ENCODE data around the gene TNXB. TPM values are rescaled to one million over a fixed set of nuclear protein-coding genes. Genes with fewer than 3 reads are reported as not detected.

TNXB gene
- total and polyA plus RNA-seq, 9 of the 15 experiments (the other 6 are each of a cell fraction or from before 2014, with no cell fraction given) = 0.14 to 28.1 (median 12.4) TPM

- TF ChIP-seq, protein P1, sequence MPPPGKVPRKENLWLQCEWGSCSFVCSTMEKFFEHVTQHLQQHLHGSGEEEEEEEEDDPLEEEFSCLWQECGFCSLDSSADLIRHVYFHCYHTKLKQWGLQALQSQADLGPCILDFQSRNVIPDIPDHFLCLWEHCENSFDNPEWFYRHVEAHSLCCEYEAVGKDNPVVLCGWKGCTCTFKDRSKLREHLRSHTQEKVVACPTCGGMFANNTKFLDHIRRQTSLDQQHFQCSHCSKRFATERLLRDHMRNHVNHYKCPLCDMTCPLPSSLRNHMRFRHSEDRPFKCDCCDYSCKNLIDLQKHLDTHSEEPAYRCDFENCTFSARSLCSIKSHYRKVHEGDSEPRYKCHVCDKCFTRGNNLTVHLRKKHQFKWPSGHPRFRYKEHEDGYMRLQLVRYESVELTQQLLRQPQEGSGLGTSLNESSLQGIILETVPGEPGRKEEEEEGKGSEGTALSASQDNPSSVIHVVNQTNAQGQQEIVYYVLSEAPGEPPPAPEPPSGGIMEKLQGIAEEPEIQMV (tag; conservative IDR thresholded peaks at IDR 0.05; ENCODE audit: low read depth) = no peak
- TF ChIP-seq BHLHE40 (IDR thresholded peaks at IDR 0.05; ENCODE audit: low read length) = peak; percentile 54; the same call in 1 of the 2 replicates
- TF ChIP-seq, protein P2, sequence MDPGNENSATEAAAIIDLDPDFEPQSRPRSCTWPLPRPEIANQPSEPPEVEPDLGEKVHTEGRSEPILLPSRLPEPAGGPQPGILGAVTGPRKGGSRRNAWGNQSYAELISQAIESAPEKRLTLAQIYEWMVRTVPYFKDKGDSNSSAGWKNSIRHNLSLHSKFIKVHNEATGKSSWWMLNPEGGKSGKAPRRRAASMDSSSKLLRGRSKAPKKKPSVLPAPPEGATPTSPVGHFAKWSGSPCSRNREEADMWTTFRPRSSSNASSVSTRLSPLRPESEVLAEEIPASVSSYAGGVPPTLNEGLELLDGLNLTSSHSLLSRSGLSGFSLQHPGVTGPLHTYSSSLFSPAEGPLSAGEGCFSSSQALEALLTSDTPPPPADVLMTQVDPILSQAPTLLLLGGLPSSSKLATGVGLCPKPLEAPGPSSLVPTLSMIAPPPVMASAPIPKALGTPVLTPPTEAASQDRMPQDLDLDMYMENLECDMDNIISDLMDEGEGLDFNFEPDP (CRISPR knock-in tag; IDR thresholded peaks at IDR 0.05) = no peak
- no peak for TF ChIP-seq TGIF2 (CRISPR knock-in tag; IDR thresholded peaks at IDR 0.05)
- no peak for TF ChIP-seq ZNF518B (CRISPR knock-in tag; IDR thresholded peaks at IDR 0.05)
- no peak for TF ChIP-seq DMBX1 (CRISPR knock-in tag; IDR thresholded peaks at IDR 0.05; ENCODE audit: borderline replicate concordance)
- 0 out of 2 replicates have a peak, but pooled peaks have one; percentile 12 for TF ChIP-seq CREM (IDR thresholded peaks at IDR 0.05; ENCODE audit: low read depth)
- TF ChIP-seq RAD51 (IDR thresholded peaks at IDR 0.05; ENCODE audit: borderline replicate concordance, low read depth) = peak; percentile 55; the same call in 1 of the 2 replicates
- TF ChIP-seq, protein P3, sequence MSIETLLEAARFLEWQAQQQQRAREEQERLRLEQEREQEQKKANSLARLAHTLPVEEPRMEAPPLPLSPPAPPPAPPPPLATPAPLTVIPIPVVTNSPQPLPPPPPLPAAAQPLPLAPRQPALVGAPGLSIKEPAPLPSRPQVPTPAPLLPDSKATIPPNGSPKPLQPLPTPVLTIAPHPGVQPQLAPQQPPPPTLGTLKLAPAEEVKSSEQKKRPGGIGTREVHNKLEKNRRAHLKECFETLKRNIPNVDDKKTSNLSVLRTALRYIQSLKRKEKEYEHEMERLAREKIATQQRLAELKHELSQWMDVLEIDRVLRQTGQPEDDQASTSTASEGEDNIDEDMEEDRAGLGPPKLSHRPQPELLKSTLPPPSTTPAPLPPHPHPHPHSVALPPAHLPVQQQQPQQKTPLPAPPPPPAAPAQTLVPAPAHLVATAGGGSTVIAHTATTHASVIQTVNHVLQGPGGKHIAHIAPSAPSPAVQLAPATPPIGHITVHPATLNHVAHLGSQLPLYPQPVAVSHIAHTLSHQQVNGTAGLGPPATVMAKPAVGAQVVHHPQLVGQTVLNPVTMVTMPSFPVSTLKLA (conservative IDR thresholded peaks at IDR 0.05) = 0 out of 4 replicates have a peak, but pooled peaks of 1 of the 2 experiments have one; percentile 40
- TF ChIP-seq NR2F6 (CRISPR knock-in tag; IDR thresholded peaks at IDR 0.05) = no peak
- TF ChIP-seq SMAD3 (CRISPR knock-in tag; conservative IDR thresholded peaks at IDR 0.05) = no peak
- TF ChIP-seq, protein P4, sequence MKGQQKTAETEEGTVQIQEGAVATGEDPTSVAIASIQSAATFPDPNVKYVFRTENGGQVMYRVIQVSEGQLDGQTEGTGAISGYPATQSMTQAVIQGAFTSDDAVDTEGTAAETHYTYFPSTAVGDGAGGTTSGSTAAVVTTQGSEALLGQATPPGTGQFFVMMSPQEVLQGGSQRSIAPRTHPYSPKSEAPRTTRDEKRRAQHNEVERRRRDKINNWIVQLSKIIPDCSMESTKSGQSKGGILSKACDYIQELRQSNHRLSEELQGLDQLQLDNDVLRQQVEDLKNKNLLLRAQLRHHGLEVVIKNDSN (CRISPR knock-in tag; IDR thresholded peaks at IDR 0.05) = 0 out of 2 replicates have a peak, but pooled peaks have one; percentile 41
- 0 out of 2 replicates have a peak, but pooled peaks have one; percentile 20 for TF ChIP-seq ARID1B (IDR thresholded peaks at IDR 0.05)
- 0 out of 2 replicates have a peak, but pooled peaks have one; percentile 67 for TF ChIP-seq ELF4 (CRISPR knock-in tag; IDR thresholded peaks at IDR 0.05)
- TF ChIP-seq GABPB2 (CRISPR knock-in tag; conservative IDR thresholded peaks at IDR 0.05) = no peak
- peak; percentile 24; the same call in 1 of the 2 replicates for TF ChIP-seq ZBTB7A (IDR thresholded peaks at IDR 0.05; ENCODE audit: borderline replicate concordance, control insufficient read depth, low read depth, low read length)
- no peak for TF ChIP-seq FOXK1 (CRISPR knock-in tag; IDR thresholded peaks at IDR 0.05; ENCODE audit: borderline replicate concordance)
Observed at GRCh38 chr6:32108094-32108627, 977 bp downstream of the TNXB start (continued).

Data from K562 (cell line).